Mesodermal cell (in vitro differentiated cells): ENCODE measurements around the gene MYL10.
"Not testable (repeated sequence)": the region's sequence is repeated elsewhere in the genome, so short reads cannot be mapped to it uniquely, and the experiment has no call there.

ENCODE experiments used
- H3K27ac ChIP-seq: 2 replicates; pipeline ENCODE4 v1.7.0; 2013; ENCODE audit warnings: mild to moderate bottlenecking, low read depth, low read length, moderate library complexity; ENCODE audit not compliant: severe bottlenecking
- H3K36me3 ChIP-seq: 2 replicates; pipeline ENCODE4 v1.7.1; 2013; ENCODE audit warnings: mild to moderate bottlenecking, low read length, moderate library complexity; ENCODE audit not compliant: control insufficient read depth, insufficient read depth
- H3K4me1 ChIP-seq: one replicate; pipeline ENCODE4 v1.7.1; 2013; ENCODE audit warnings: mild to moderate bottlenecking, low read length; ENCODE audit not compliant: insufficient read depth, control insufficient read depth, poor library complexity, severe bottlenecking
- H3K4me3 ChIP-seq: 2 replicates; pipeline ENCODE4 v1.7.0; 2013; ENCODE audit warnings: low read length, control low read depth, mild to moderate bottlenecking; ENCODE audit not compliant: insufficient read depth, poor library complexity, severe bottlenecking; ENCODE audit errors: extremely low read depth
- H3K9me3 ChIP-seq: 2 replicates; pipeline ENCODE4 v1.7.1; 2013; ENCODE audit warnings: mild to moderate bottlenecking, low read length, moderate library complexity; ENCODE audit not compliant: control insufficient read depth
- WGBS, 2 experiments: methylation state at CpG; one replicate each; pipeline ENCODE4 v1.1.5; 2013; ENCODE audit warnings: missing lambda C conversion rate in 2 of 2; ENCODE audit not compliant: insufficient coverage in 2 of 2; 5-methylcytosine and 5-hydroxymethylcytosine counted together

Gene MYL10

DNA sequence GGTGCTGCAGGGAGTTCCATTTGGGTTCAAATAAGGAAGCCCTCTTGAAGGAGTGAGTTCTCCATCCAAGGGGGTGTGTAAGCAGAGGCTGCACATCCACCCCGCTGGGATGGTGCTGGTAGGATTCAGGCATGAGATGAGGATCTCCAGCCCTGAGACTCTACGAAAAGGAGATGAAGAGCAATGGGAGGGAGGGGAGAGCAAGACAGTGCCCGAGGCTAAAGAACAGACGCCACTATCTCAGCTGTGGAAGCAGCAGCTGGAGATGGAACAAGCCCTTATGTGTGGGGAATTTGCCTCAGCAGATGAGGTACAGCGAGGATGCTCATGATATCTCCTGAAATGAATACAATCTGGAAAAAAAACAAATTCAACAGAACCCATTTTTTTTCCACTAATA, 28.1 kb upstream of the MYL10 start:
- no peak overlapping the region for H3K4me3 ChIP-seq
- H3K9me3 ChIP-seq: no peaks in the 10 kb centered on the region
- H3K4me1 ChIP-seq: no peaks in the 10 kb centered on the region
- WGBS, 2 experiments: 82 to 86% methylated on average over 4 of the region's 5 CpGs
- no peaks in the 10 kb centered on the region for H3K36me3 ChIP-seq
- no peak overlapping the region for H3K27ac ChIP-seq

DNA sequence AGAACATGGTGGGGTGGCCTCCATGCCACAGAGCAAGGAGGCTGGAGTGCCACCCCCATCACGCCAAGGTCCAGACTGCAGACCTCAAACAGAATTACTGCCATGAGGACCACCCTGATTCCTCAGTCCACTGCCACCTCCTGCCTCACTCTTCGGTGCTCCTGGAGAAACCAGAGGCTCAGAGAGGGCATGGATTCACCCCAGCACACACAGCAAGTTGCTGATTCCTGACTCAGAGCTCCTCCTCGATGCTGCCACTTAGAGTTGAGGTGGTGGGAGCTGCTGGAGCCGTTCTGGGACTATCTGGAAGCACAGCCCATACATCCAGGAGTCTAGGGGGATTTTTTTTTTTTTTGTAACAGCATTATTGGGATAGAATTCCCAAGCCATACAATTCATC, 22.0 kb upstream of the MYL10 start:
- peaks cover 6% of the 10 kb centered on the region for H3K4me1 ChIP-seq
- WGBS, 2 experiments: 100% methylated on average over 2 of the region's 4 CpGs
- H3K9me3 ChIP-seq: no peaks in the 10 kb centered on the region
- H3K27ac ChIP-seq: no peak overlapping the region
- no peak overlapping the region for H3K4me3 ChIP-seq
- H3K36me3 ChIP-seq: no peaks in the 10 kb centered on the region

DNA sequence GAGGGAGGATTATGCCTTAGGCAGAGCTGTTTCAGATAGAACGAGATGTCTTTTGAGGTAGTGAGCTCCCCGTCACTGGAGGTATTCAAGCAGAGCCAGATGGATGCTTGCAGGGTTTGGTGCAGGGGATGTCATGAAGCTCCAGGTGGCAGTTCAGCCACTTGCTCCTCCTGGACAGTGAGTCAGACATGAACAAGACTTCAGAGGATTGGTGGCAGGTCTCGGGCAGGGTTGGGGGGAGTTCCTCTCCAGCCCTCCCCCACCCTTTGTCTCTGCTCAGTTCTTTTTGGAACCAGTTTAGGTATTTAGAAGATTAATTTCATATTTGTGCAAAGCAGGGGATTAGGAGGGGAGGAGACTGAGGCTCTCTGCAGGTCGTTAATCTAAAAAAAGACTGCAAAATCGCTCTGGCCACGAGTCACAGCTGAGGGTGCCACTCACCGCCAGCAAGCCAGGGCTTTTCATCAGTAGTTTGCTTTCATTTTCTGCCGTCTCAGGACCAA, 21.5 kb upstream of the MYL10 start:
- H3K4me1 ChIP-seq: peaks cover 6% of the 10 kb centered on the region
- H3K36me3 ChIP-seq: no peaks in the 10 kb centered on the region
- 74 to 77% methylated on average over 7 to 8 of the region's 8 CpGs for WGBS, 2 experiments
- H3K27ac ChIP-seq: no peak overlapping the region
- no peak overlapping the region for H3K4me3 ChIP-seq
- no peaks in the 10 kb centered on the region for H3K9me3 ChIP-seq

DNA sequence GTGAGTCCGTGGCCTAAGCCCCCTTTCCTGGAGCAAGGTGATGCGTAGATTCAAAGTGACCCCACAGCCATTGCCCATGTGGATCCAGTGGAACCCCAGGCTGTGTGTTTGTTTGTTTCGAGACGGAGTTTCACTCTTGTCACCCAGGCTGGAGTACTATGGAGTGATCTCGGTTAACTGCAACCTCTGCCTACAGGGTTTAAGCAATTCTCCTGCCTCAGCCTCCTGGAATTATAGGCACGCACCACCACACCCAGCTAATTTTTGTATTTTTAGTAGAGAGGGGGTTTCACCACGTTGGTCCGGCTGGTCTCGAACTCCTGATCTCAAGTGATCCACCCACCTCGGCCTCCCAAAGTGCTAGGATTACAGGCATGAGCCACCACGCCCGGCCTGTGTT, 18.8 kb upstream of the MYL10 start:
- 81 to 86% methylated on average over 6 to 11 of the region's 12 CpGs for WGBS, 2 experiments
- H3K36me3 ChIP-seq: not testable (repeated sequence)

DNA sequence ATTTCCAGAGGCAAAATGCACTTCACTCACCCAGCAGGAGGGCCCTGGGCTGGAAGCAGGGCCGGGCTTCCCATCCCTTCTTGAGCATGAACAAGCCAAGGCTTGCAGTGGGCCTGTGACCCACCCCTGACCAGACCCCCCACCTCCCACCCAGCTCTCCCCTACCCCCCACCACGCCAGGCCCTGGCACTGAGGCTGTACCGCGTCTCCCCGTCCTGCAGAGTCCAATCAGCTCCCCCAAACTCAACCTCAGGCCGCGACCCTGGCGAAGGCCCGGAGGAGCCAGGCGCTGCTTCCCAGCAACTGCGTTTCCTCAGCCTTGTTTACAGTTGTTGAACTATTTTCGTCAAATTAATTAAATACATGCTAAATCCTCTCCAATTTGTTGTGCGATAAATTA, 16.9 kb upstream of the MYL10 start:
- no peak overlapping the region for H3K27ac ChIP-seq
- no peak overlapping the region for H3K4me3 ChIP-seq
- 93 to 95% methylated on average over 7 to 12 of the region's 13 CpGs for WGBS, 2 experiments
- peaks cover 3% of the 10 kb centered on the region for H3K4me1 ChIP-seq
- no peaks in the 10 kb centered on the region for H3K36me3 ChIP-seq
- no peaks in the 10 kb centered on the region for H3K9me3 ChIP-seq

More for the DNA sequence above, 18.8 kb upstream of the MYL10 start:
- not testable (repeated sequence) for H3K4me1 ChIP-seq, H3K4me3 ChIP-seq, H3K9me3 ChIP-seq, H3K27ac ChIP-seq

DNA sequence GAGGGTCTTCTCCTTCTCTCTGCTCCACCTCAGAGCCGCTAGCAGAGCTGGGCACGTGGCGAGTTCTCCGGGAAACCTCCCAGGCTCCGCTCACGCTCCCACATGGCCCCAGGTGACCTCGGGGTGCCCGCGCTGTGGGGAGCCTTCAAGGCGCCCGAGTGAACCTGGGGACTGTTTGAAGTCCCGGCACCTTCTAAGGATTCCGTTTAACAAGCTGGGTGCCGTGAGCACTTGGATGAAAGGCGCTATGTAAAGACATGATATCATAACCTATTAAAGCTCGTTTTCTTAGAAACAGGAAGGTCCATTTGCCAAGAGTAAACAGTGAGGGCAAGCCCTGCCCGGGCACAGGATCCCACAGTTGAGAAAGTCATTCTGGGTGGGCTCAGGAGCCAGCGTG, 15.8 kb upstream of the MYL10 start:
- H3K9me3 ChIP-seq: no peaks in the 10 kb centered on the region
- H3K36me3 ChIP-seq: no peaks in the 10 kb centered on the region
- 89 to 92% methylated on average over 11 to 17 of the region's 18 CpGs for WGBS, 2 experiments

DNA sequence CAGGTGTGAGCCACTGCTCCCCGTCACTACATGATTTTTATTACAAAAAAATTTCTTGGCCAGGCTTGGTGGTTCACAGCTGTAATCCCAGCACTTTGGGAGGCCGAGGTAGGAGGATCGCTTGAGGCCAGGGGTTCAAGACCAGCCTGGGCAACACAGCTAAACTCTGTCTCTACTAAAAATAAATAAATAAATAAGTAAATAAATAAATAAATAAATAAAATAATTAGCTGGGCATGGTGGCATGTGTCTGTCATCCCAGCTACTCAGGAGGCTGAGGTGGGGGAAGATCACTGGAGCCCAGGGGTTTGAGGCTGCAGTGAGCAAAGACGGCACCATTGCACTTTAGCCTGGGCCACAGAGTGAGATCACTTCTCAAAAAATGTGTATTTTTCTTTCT, 10.0 kb upstream of the MYL10 start:
- H3K4me3 ChIP-seq, H3K9me3 ChIP-seq, H3K36me3 ChIP-seq, H3K27ac ChIP-seq: not testable (repeated sequence)
- peaks cover 20% of the 10 kb centered on the region for H3K4me1 ChIP-seq
- 86 to 100% methylated on average over 1 to 2 of the region's 4 CpGs for WGBS, 2 experiments

More for the DNA sequence above, 15.8 kb upstream of the MYL10 start:
- no peaks in the 10 kb centered on the region for H3K4me1 ChIP-seq
- no peak overlapping the region for H3K27ac ChIP-seq
- H3K4me3 ChIP-seq: no peak overlapping the region

DNA sequence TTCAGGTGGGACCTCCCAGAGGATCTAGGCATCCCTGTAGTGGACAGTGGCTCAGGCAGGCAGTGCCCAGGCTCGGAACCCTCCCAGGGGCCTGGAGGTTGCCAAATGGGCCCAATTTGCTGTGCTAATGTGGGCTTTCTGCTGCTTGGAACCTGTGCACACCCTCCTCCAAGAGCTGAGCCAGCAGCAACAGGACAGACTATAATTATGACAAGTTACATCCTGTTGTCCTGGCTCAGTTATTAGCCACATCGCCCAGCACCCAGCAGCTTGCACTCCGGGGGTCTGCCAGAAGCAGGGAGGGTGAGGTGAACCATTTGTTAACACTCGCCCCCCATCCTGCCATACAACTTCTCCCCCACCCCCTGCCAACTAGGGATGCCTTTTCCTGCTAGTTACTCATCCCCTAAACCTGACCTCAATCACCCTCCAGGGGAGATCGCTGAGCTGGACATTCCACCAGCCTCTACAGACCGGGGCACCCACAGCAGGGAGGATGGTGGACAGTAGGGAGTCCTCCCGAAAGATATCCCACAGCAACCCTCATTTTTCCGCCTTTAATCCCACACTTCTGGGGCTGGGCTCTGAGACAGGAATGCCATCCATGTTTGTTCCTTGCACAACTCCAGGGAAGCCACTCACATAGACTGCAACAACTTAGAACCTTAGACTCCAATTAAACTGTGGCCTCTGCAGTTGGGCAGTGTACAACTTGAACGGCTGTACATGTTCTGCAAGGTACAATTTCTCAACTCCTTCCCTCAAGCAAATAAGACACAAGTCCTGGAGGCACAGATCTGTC, 7.9 kb upstream of the MYL10 start:
- peaks cover 20% of the 10 kb centered on the region for H3K4me1 ChIP-seq
- H3K36me3 ChIP-seq: no peaks in the 10 kb centered on the region
- no peak overlapping the region for H3K4me3 ChIP-seq
- WGBS, 2 experiments: 85 to 92% methylated on average over 3 to 5 of the region's 9 CpGs
- no peak overlapping the region for H3K27ac ChIP-seq
- H3K9me3 ChIP-seq: peaks cover 14% of the 10 kb centered on the region

DNA sequence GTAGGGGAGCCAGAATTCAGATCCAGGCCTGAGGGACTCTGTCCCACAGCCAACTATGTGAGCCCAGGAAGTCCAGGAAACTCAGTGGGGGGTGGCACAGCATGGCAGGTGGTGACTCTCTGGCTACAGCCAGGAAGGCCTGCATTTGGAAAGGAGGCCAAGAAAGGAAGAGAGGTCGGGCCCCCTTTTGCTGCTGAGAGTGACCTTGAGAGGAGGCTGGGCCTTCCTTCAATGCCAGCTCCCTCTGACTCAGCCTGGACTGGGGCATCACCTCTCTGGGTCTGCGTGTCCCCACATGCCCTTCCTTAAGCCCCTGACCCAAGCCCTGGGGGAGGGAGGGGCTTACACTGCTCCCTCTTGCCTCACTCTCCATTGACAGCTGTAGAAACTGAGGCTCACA, 6.4 kb upstream of the MYL10 start:
- Histone ChIP-seq H3K27ac (no peak overlapping the region), H3K9me3 (peaks cover 14% of the 10 kb centered on the region), H3K36me3 (no peaks in the 10 kb centered on the region), H3K4me3 (no peak overlapping the region), H3K4me1 (peaks cover 33% of the 10 kb centered on the region)
- WGBS, 2 experiments: 100% methylated on average over 1 to 2 of the region's 2 CpGs

DNA sequence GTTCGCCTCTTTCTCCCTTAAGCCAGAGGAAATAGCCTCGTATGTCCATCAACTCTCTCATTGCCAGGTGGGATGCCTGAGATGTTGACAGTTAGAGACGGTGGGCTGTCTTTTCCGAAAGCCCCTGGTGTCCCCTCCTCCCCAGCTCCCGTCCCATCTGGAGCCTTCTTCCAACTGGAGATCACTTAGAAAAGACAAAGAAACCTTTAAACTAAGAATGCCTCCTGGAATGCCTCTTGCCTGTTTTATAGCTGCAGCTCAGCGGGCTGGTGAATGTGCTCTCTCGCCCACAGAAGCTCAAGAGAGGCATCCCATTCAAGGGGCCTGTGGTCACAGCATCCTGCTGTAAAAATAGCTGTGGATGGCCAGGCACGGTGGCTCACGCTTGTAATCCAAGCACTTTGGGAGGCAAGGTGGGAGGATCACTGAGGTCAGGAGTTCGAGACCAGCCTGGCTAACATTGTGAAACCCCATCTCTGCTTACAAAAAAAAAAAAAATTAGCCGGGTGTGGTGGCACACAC, 5.2 kb upstream of the MYL10 start:
- Histone ChIP-seq H3K4me1 (peaks cover 35% of the 10 kb centered on the region), H3K4me3 (no peak overlapping the region), H3K27ac (peak overlapping the region; percentile 33), H3K9me3 (peaks cover 14% of the 10 kb centered on the region), H3K36me3 (no peaks in the 10 kb centered on the region)
- WGBS, 2 experiments: 72 to 80% methylated on average over 7 of the region's 11 CpGs

DNA sequence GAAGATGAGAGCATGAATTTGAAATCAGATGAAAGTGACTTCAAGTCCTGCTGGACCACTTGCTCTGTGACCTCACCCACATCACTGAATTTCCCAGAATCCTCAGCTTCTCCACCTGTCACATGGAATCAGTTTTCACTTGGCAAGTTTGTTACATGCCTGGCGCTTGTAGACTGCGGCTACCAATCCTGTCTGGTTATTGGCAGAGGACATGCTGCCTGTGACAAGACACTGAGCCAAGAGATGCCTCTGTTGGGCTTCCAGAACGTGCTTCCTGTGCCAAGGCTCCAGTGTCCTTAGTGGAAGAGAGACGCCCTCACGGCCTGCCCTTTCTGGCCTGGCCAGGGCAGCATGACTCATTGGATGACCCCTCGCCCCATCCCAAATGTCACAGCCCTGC, 4.4 kb upstream of the MYL10 start:
- Histone ChIP-seq H3K4me1 (peaks cover 35% of the 10 kb centered on the region), H3K4me3 (no peak overlapping the region), H3K36me3 (no peaks in the 10 kb centered on the region), H3K9me3 (peaks cover 14% of the 10 kb centered on the region), H3K27ac (no peak overlapping the region)
- 91 to 98% methylated on average over 4 to 6 of the region's 6 CpGs for WGBS, 2 experiments
